ENCODE results near the gene SHH.

Gene SHH

DNA sequence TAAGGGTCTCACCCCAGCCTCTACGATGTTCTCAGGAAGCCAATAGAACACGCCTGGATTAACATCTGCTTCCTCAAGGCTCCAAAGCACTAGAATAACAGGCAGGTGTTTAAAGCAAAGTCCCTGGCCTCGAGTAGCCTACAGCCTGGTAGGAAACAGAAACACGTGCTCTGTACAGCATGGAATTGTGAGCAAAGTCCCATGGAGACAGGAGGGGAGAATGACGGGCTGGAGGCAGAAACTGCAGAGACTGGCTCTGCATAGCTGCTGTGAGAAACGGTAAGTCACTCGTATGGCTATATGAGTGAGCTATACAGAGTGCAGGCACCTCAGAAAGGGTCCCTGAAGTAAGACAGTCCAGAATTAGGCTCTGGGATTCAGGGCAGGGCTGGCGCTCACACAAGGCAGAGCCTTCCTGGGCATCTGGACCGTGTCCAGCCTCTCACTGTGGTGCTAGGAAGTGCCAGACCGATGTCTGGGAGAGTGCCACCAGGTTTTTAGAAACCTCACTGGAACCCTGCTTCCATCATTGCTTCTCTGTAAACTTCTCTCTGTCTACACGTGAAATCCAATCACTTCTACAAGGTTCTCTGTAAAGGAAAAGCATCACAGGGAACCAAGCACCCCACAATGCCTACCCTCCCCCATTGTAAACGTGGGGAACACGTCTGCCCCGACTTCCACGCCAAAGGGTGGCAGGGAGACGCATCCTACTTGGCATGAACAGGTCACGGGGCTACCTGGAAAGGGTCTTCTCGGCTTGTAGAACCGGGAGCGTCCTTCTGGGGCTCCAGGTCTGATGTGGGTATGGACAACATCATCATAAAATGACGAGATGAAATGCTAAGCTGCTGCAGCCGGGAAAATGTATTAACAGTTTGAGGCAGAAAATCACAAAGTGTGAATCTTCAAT lies 38.8 kb upstream of the SHH start:
- Histone ChIP-seq H3K4me1 (ENCODE audit: control insufficient read depth, insufficient read depth, low read length) (no peaks in the 10 kb centered on the region), H3K4me3 (ENCODE audit: low read depth, low read length) (no peak overlapping the region), H3K36me3 (ENCODE audit: control insufficient read depth in 2 of 2, insufficient read depth in 1 of 2, low read length in 2 of 2) (no peaks in the 10 kb centered on the region), H3K27ac (ENCODE audit: extremely low read depth, low read depth, low read length) (no peak overlapping the region), H3K9me3 (ENCODE audit: control insufficient read depth, insufficient read depth, low read depth, low read length) (no peaks in the 10 kb centered on the region)
- no peak for TF ChIP-seq ZNF600 (tag by site-specific recombination; IDR thresholded peaks at IDR 0.05)
- no peak for TF ChIP-seq ZNF23 (tag by site-specific recombination; IDR thresholded peaks at IDR 0.05; ENCODE audit: borderline replicate concordance)
- TF ChIP-seq ZNF155 (tag by site-specific recombination; IDR thresholded peaks at IDR 0.05) = no peak
- no peak for TF ChIP-seq RBAK (tag by site-specific recombination; IDR thresholded peaks at IDR 0.05)
- TF ChIP-seq ZNF530 (tag by site-specific recombination; IDR thresholded peaks at IDR 0.05; ENCODE audit: low read depth) = no peak
- no peak for TF ChIP-seq ZNF19 (tag by site-specific recombination; IDR thresholded peaks at IDR 0.05; ENCODE audit: low read depth)
- no peak for TF ChIP-seq PBX3 (CRISPR knock-in tag; IDR thresholded peaks at IDR 0.05)
- no peak for TF ChIP-seq HIC1 (tag by site-specific recombination; IDR thresholded peaks at IDR 0.05)
- TF ChIP-seq ZSCAN5A (tag by site-specific recombination; IDR thresholded peaks at IDR 0.05) = no peak
- no peak for TF ChIP-seq MEIS1 (CRISPR knock-in tag; IDR thresholded peaks at IDR 0.05; ENCODE audit: borderline replicate concordance)
- no peak for TF ChIP-seq SP2 (tag by site-specific recombination; IDR thresholded peaks at IDR 0.05)
- TF ChIP-seq ZFP3 (tag by site-specific recombination; IDR thresholded peaks at IDR 0.05; ENCODE audit: low read depth) = no peak
- TF ChIP-seq ZNF473 (tag by site-specific recombination; IDR thresholded peaks at IDR 0.05) = no peak
- no peak for TF ChIP-seq ZNF266 (tag by site-specific recombination; IDR thresholded peaks at IDR 0.05; ENCODE audit: low read depth)
- TF ChIP-seq GLIS2 (tag by site-specific recombination; IDR thresholded peaks at IDR 0.05) = no peak
- TF ChIP-seq HOXD13 (CRISPR knock-in tag; IDR thresholded peaks at IDR 0.05; ENCODE audit: borderline replicate concordance) = no peak
- TF ChIP-seq ZBTB1 (tag by site-specific recombination; IDR thresholded peaks at IDR 0.05) = no peak
- CTCF ChIA-PET = no interaction called here
- POLR2A ChIA-PET = no interaction called here

- ChIA-PET POLR2A (no interaction called here), CTCF (no interaction called here)
- Histone ChIP-seq H3K9me3 (ENCODE audit: control insufficient read depth, insufficient read depth, low read depth, low read length) (no peaks in the 10 kb centered on the region), H3K27ac (ENCODE audit: extremely low read depth, low read depth, low read length) (no peak overlapping the region), H3K4me3 (ENCODE audit: low read depth, low read length) (no peak overlapping the region), H3K36me3 (ENCODE audit: control insufficient read depth in 2 of 2, insufficient read depth in 1 of 2, low read length in 2 of 2) (no peaks in the 10 kb centered on the region), H3K4me1 (ENCODE audit: control insufficient read depth, insufficient read depth, low read length) (no peaks in the 10 kb centered on the region)
- TF ChIP-seq ZSCAN23 (tag by site-specific recombination; IDR thresholded peaks at IDR 0.05) (no peak), ZNF184 (tag by site-specific recombination; IDR thresholded peaks at IDR 0.05) (no peak), ZNF510 (tag by site-specific recombination; IDR thresholded peaks at IDR 0.05; ENCODE audit: insufficient replicate concordance) (no peak), ZNF132 (tag by site-specific recombination; IDR thresholded peaks at IDR 0.05; ENCODE audit: borderline replicate concordance) (no peak), ZNF585B (tag by site-specific recombination; IDR thresholded peaks at IDR 0.05) (no peak), WT1 (tag by site-specific recombination; IDR thresholded peaks at IDR 0.05) (no peak), ZBTB11 (tag by site-specific recombination; conservative IDR thresholded peaks at IDR 0.05; ENCODE audit: low read depth) (no peak), ZNF157 (tag by site-specific recombination; IDR thresholded peaks at IDR 0.05) (no peak)
- TF ChIP-seq, protein P1, sequence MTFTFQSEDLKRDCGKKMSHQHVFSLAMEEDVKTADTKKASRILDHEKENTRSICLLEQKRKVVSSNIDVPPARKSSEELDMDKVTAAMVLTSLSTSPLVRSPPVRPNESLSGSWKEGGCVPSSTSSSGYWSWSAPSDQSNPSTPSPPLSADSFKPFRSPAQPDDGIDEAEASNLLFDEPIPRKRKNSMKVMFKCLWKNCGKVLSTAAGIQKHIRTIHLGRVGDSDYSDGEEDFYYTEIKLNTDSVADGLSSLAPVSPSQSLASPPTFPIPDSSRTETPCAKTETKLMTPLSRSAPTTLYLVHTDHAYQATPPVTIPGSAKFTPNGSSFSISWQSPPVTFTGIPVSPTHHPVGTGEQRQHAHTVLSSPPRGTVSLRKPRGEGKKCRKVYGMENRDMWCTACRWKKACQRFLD (tag by site-specific recombination; IDR thresholded peaks at IDR 0.05) = no peak
These were observed 37.8 kb upstream of the SHH start for GRCh38 chr7:155850001-155850436.
